Motor neuron (in vitro differentiated cells): ENCODE results near the gene EMID1. TPM values are rescaled to one million over a fixed set of nuclear protein-coding genes. Genes with fewer than 3 reads are reported as not detected.
A peak's percentile ranks its signal among the peaks of the same experiment; 100 is the strongest.

Source experiments
- ATAC-seq, 8 experiments: fragments of 200-7000 bp; cut with Tn5 transposase; replicated peaks in 6 of 8; 2 replicates each; pipeline ENCODE4 v1.8.0; 2021; ENCODE audit warnings: mild to moderate bottlenecking in 8 of 8, moderate library complexity in 8 of 8
- H3K27ac ChIP-seq, 2 donors: fragments of 250-450 bp; sonication (Bioruptor Pico); 2 replicates each; pipeline ENCODE4 v1.9.0; 2021; ENCODE audit warnings: antibody characterized with exemption in 2 of 2, mild to moderate bottlenecking in 2 of 2, moderate library complexity in 1 of 2
- H3K4me1 ChIP-seq, 2 donors: fragments of 250-450 bp; sonication (Bioruptor Pico); replicated peaks in 1 of 2; 2 replicates each; pipeline ENCODE4 v1.6.1; 2021; ENCODE audit warnings: antibody characterized with exemption in 2 of 2, mild to moderate bottlenecking in 2 of 2, moderate library complexity in 1 of 2
- H3K4me3 ChIP-seq, 5 donors: fragments of 250-450 bp; sonication (Bioruptor Pico); 2 replicates each; pipeline ENCODE4 v1.9.0; 2021; ENCODE audit warnings: antibody characterized with exemption in 5 of 5, mild to moderate bottlenecking in 5 of 5, moderate library complexity in 4 of 5
- WGBS, 10 experiments: fragments of 450-650 bp; shearing (Covaris generic); methylation state at CpG; one replicate each; pipeline ENCODE4 v1.0.0; 2022; 5-methylcytosine and 5-hydroxymethylcytosine counted together
- in situ Hi-C, 9 experiments: fragments of 400-800 bp; cut with MboI; loops; one replicate each; pipeline ENCODE4 v1.15.0; 2021; ENCODE audit warnings: low sequenced_read_pairs in 9 of 9, low pct_unique_long_range_greater_than_20kb in 2 of 9; ENCODE audit not compliant: unreplicated experiment in 9 of 9
- total RNA-seq, 8 experiments: library from RNA; unstranded; fragments of 300-600 nt; gene quantifications; 2 replicates each; pipeline versions ENCODE4 v1.2.3 to v1.2.4, GENCODE V29; 2022

The EMID1 gene
- total RNA-seq, result 10 to 100 TPM in 1 of 8 experiments, 1 to 10 TPM in 6, under 1 TPM in 1; 0.56 to 21.9 (median 6.7) TPM

DNA sequence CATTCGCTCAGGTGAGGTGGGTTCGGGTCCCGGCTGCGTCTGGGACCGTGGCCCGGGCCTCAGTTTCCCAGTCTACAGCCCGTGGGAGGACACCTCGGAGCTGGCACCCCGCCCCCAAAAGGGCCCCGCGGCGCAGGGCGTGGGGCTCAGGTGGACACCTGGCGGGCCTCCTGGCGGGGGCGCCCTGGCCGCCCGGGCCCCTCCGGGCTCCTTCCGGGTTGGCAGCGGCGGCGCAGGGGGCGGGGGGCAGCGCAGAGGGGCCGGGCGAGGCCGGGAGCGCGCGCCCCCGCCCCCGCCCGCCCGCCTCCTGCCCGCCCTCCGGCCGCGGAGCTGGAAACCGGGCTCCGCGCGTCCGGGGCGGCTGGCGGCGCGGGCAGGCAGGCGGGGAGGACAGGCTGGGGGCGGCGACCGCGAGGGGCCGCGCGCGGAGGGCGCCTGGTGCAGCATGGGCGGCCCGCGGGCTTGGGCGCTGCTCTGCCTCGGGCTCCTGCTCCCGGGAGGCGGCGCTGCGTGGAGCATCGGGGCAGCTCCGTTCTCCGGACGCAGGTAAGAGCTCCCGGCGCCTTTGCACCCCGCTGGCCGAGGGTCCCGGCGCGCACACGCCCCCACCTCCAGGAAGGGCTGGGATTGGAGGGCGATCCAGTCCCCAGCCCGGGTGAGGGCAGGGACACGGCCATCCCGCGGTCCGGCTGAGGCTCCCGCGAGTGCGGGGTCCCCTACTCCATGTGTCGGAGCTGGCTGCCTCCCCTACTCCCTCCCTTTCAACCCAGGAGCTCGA is at the start of gene EMID1:
Gene EMID1, plus strand, starts transcription at position 303 of the 778 bp plus-strand sequence. Its CDS starts 143 bp downstream, at position 446.
- Histone ChIP-seq H3K27ac (peak within 1 kb of the TSS in 1 of 2 donors; percentile 23), H3K4me1 (peaks cover 8 to 29% of the 10 kb centered on the region in 2 donors), H3K4me3 (peak within 1 kb of the TSS; percentile 40 to 73 (median 48))
- ATAC-seq, result peak; percentile 56 to 76 (median 73)
- in situ Hi-C loops, result no loop called here
- 0 to 40% methylated on average over 1 of the region's 90 CpGs; no CpG with 5 or more reads in 8 of the 10 experiments for WGBS, 10 experiments

DNA sequence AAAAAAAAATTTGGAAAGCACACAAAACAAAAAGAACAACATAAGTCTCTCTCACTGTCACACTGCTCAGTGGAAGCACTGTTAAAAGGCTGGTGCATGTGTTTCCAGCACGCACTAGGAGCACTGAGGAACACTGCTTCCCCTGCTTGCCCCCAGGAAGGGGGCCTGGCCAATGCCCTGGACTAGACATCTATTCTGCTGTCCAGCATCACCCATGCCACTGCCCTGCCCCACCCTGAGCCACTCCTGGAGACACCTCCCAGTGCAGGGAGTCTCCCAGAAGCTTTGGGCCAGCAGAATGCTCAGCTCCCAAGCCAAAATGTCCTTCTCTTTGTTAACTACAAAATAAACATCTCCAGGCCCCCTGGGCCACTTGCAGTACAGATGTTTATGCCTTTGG is 49.7 kb upstream of the EMID1 start:
- H3K27ac ChIP-seq, result no peak overlapping the region
- no peak for ATAC-seq
- in situ Hi-C loops, result no loop called here
- 83 to 100% (median 93%) methylated on average over 1 of the region's 1 CpG; no CpG with 5 or more reads in 6 of the 10 experiments for WGBS, 10 experiments
- no peak overlapping the region for H3K4me3 ChIP-seq
- peaks cover 28 to 32% of the 10 kb centered on the region in 2 donors for H3K4me1 ChIP-seq

DNA sequence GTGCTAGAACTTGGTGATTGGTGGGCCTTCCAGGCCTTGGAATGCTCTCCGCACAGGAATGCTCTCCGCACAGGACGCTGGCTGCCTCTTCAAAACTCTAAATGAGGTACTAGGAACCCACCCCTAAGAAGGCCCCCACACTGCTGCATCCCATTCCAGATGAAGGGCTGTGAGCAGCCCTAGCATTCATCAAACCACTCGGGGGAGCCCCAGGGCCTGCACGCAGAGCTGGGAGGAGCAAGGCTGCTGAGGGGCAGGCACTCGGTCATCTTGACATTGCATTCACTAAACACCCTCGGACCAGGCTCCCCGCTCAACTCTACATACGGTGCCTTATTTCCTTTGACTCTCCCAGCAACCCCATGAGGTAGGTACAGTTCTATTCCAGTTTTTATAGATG is 49.2 kb upstream of the EMID1 start:
- peak in 6 of 8 experiments; percentile 19 to 51 (median 46) for ATAC-seq

DNA sequence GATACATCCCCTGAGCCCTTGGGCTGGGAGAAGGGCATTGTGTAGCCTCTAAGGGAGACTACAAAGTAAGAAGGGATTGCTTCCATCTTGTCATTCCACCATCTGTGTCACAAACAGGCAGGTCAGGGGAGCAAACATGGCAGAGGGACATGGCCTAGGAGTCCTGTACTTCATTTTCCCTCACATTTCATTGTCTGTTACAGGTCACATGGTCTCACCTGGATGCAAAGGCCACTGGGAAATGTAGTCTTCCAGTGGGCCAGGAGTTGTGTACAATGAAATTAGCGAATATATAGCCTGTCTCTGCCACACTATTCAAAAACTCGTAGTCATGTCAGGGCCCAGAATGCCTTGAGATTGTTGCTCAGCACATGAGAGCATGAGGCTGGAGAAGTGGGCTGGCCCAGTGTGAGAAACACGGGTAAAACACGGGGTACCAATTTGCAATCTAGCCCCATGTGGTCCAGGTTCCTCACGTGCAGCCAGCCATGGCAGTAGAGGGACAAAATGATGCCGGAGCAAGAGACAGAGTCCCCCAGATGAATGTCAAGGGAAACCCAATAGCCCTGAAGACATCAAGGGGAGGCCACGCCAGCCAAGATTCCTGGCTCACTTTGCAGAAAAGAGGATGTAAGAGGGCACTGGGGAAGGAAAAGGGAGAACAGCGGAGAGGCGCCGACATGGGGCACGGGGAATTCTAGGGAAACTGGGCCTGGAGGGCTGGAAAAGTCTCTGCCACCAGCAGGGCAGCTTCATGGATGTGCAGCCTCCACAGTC is 47.7 kb upstream of the EMID1 start:
- 37 to 100% (median 95%) methylated on average over 2 to 4 of the region's 11 CpGs; no CpG with 5 or more reads in 5 of the 10 experiments for WGBS, 10 experiments
- H3K4me3 ChIP-seq, result no peak overlapping the region
- in situ Hi-C loops, result no loop called here
- no peak for ATAC-seq
- H3K4me1 ChIP-seq, result peaks cover 16 to 20% of the 10 kb centered on the region in 2 donors
- no peak overlapping the region for H3K27ac ChIP-seq

More for the DNA sequence above, 49.2 kb upstream of the EMID1 start:
- H3K4me3 ChIP-seq, result no peak overlapping the region
- WGBS, 10 experiments, result 0 to 73% (median 7%) methylated on average over 1 to 5 of the region's 9 CpGs; no CpG with 5 or more reads in 3 of the 10 experiments
- in situ Hi-C loops, result no loop called here
- H3K27ac ChIP-seq, result no peak overlapping the region
- peaks cover 28 to 32% of the 10 kb centered on the region in 2 donors for H3K4me1 ChIP-seq

DNA sequence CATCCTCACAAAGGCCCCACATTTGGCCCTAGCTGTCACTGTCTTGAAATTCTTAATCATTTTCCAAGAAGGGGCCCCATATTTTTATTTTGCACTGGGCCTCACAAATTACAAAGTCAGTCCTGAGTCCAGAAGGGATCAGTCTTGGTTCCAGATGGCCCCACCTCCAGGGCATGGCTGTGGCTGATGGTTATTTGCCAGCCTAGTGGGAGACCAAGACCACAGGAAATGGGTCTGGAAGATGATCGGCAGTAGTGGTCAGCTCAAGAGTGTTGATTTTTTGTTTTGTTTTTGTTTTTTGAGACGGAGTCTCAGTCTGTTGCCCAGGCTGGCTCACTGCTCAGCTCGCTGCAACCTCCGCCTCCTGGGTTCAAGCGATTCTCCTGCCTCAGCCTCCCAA is 47.1 kb upstream of the EMID1 start:
- H3K27ac ChIP-seq, result no peak overlapping the region
- no peak overlapping the region for H3K4me3 ChIP-seq
- in situ Hi-C loops, result no loop called here
- H3K4me1 ChIP-seq, result peaks cover 14 to 16% of the 10 kb centered on the region in 2 donors
- ATAC-seq, result no peak
- 82 to 98% (median 90%) methylated on average over 2 to 5 of the region's 5 CpGs; no CpG with 5 or more reads in 3 of the 10 experiments for WGBS, 10 experiments

DNA sequence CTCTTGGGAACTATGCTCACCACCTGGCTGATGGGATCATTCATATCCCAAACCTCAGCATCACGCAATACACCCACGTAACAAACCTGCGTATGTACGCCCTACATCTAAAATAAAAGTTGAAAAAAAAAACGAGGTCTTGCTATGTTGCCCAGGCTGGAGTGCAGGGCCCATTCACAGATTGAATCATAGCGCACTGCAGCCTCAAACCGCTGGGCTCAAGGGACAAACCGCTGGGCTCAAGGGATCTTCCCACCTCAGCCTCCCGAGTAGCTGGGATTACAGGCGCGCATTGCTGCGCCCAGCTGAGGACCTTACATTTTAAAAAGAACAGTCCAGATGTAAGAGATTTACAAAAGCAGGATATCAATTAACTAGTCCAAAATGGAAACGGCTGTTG is 41.9 kb upstream of the EMID1 start:
- 50 to 90% (median 82%) methylated on average over 1 to 10 of the region's 13 CpGs; no CpG with 5 or more reads in 2 of the 10 experiments for WGBS, 10 experiments
- Histone ChIP-seq H3K4me3 (no peak overlapping the region), H3K4me1 (no peaks in the 10 kb centered on the region), H3K27ac (no peak overlapping the region)
- ATAC-seq, result no peak
- in situ Hi-C loops, result no loop called here

DNA sequence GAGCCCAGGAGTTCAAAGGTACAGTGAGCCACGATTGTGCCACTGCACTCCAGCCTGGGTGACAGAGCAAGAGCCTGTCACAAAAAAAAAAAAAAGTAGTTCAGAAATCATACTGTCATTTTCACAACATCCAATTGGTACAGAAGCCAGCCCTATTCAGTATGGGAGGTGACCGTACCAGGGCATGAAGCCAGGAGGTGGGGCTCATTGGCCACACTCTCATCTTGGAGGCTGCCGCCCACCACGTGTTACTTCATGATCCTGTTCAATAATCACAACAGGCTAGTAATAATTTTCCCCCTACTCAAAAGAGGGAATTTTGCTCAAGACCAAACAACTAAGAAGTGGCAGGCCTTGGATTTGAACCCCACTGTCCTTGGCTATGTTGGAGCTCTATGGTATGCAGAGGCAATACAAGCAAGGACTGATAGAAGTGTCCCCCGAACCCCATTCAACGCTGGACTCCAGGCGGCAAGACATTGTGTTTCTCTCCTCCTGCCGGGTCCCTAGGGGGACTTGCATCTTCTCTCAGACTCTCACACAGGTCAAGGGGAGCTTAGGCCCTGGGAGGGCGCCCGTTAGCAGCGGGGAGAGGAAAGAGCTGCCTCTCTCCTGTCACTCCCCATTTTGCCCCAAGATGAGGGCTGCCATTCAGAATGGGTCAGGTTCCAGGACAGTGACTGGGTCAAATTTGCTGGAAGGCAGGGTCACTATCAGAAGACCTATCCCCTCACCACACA is 40.2 kb upstream of the EMID1 start:
- 0 to 100% (median 78%) methylated on average over 1 to 9 of the region's 11 CpGs; no CpG with 5 or more reads in 4 of the 10 experiments for WGBS, 10 experiments

DNA sequence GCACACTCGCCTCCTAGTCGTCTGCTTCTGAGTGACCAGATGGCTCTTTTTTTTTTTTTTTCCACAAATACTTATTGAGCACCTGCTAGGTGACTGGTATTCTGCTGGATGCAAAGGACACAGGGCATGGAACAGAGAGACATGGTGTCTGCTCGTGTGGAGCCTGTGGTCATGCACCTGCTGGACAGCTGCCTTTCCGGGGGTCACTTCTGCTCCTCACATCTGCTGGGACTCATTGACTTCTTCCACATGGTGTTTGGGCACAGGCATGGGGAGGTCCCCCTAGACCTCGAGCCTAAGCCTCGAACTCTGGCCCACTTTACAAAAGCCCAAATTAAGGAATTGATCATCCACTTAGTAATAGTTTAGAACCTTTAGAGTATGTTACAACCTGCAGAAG is 39.5 kb upstream of the EMID1 start:
- no peaks in the 10 kb centered on the region for H3K4me1 ChIP-seq
- WGBS, 10 experiments, result 64 to 100% (median 97%) methylated on average over 1 to 6 of the region's 6 CpGs; no CpG with 5 or more reads in 5 of the 10 experiments
- no peak for ATAC-seq
- H3K4me3 ChIP-seq, result no peak overlapping the region
- in situ Hi-C loops, result no loop called here
- H3K27ac ChIP-seq, result no peak overlapping the region

More for the DNA sequence above, 40.2 kb upstream of the EMID1 start:
- in situ Hi-C loops, result no loop called here
- H3K4me1 ChIP-seq, result no peaks in the 10 kb centered on the region
- H3K27ac ChIP-seq, result no peak overlapping the region
- H3K4me3 ChIP-seq, result no peak overlapping the region
- ATAC-seq, result peak in 3 of 8 experiments; percentile 31 to 96 (median 86)

DNA sequence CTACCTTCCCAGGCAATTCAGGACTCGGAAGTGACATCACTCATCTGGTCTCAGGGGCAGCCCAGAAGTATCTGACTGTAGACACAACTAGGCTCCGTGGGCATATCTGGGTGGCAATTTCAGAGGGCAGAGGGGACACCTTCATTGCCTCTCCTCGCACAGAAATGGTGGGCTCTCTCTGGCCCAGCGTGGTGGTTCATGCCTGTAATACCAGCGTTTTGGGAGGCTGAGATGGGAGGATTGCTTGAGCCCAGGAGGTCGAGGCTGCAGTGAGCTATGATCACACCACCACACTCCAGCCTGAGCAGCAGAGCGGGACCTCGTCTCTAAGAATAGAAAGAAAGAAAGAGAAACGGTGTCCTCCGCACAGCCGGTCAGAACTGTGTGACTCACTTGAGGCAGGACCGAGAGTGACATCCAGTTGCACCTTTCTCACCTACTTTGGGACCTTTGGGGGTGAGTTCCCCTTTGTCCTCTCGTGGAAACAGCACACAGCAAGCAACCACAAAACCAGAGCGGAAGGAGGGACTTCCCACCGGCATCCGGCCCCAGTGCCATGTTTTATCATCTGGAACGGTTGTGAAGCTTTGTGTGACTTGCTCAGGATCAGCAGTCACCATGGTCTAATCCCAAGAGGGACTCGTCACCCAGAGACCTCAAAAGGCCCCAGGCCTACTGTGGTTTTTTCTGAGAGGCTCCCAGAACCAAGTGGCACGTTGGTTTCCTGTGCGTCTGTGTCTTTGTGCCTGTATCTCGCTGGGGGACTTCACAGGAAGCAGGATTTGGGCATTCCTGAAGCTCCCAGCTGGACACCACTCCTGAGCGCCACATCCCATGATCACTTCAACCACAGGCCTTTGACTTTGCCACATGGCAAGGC is 38.4 kb upstream of the EMID1 start:
- Histone ChIP-seq H3K4me3 (no peak overlapping the region), H3K27ac (no peak overlapping the region), H3K4me1 (no peaks in the 10 kb centered on the region)
- 60 to 100% (median 84%) methylated on average over 1 to 16 of the region's 22 CpGs; no CpG with 5 or more reads in 2 of the 10 experiments for WGBS, 10 experiments
- ATAC-seq, result no peak
- in situ Hi-C loops, result no loop called here

DNA sequence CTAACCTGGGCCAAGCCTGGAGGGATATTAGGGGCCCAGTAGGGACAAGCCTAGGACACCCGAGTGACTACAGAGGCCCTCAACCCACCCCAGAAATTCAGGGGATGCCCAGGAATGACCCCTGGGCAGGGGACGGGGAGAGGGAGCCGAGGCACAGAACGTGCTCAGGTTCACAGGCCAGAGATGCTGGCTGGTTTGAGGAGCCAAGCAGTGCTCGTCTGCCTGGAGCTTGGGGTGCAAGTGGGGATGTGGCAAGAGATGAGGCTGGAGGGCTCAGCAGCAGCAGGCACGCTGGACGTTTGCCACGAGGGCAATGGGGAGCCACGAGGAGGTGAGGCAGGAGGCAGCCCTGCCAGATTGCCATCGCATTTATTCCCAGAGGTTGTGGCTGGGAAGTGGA is 34.0 kb upstream of the EMID1 start:
- Histone ChIP-seq H3K4me1 (no peaks in the 10 kb centered on the region), H3K4me3 (no peak overlapping the region), H3K27ac (no peak overlapping the region)
- in situ Hi-C loops, result no loop called here
- ATAC-seq, result no peak
- 86 to 100% (median 88%) methylated on average over 1 to 6 of the region's 10 CpGs; no CpG with 5 or more reads in 7 of the 10 experiments for WGBS, 10 experiments

DNA sequence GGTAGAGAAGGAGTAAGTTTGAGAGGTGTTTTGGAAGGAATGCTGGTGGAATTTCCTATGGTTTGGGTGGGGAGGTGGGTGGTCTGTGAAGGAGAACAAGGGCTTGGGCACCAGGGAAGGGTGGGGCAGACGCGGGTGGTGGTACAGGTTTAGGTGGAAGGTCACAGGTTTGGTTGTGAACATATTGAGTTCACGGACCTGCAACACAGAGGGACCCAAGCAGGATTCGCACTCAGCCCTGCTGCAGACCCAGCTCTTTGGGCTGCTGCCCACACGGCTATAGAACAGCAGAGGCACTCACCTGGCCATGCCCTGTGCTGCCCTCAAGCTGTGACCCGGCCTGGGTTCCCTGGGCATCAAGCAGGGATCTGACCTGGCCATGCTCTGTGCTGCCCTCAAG is 33.5 kb upstream of the EMID1 start:
- H3K27ac ChIP-seq, result no peak overlapping the region
- H3K4me3 ChIP-seq, result no peak overlapping the region
- no peak for ATAC-seq
- in situ Hi-C loops, result no loop called here
- no peaks in the 10 kb centered on the region for H3K4me1 ChIP-seq
- 40 to 91% methylated on average over 1 to 4 of the region's 6 CpGs; no CpG with 5 or more reads in 8 of the 10 experiments for WGBS, 10 experiments

DNA sequence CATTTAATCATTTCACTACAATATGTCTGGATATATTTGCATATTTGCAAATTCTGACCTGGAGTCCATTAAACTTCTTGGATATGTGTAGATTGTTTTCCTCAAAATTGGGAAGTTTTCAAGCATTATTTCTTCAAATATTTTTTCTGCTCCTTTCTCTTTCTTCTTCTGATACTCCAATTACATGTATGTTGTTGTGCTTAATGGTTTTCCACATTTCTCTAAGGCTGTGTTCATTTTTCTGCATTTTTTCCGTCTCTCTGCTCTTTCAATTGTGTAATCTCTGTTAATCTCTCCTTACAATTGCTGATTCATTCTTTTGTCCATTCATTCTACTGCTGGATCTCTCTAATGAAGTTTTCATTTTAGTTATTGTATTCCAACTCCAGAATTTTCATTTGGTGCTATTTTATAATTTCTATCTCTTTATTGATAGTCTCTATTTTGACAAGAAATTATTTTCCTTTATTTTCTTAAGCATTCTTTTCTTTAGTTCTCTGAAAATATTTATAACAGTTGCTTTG is 30.3 kb upstream of the EMID1 start:
- 57 to 100% (median 90%) methylated on average over 1 of the region's 1 CpG; no CpG with 5 or more reads in 2 of the 10 experiments for WGBS, 10 experiments
- in situ Hi-C loops, result no loop called here
- Histone ChIP-seq H3K4me3 (no peak overlapping the region), H3K4me1 (no peaks in the 10 kb centered on the region), H3K27ac (no peak overlapping the region)
- no peak for ATAC-seq
